K562 (cell line): ENCODE results near the gene HRAS. TPM values are rescaled to one million over a fixed set of nuclear protein-coding genes. Genes with fewer than 3 reads are reported as not detected.

Source experiments
- BMI1 ChIP-seq: fragments of 150-350 bp; IDR thresholded peaks from 2 replicates; pipeline ENCODE4 v1.6.1; 2014; ENCODE audit warnings: low read length
- HDAC3 ChIP-seq: fragments of 450-650 bp; IDR thresholded peaks from 2 replicates; pipeline ENCODE4 v1.6.1; 2018; ENCODE audit warnings: borderline replicate concordance, mild to moderate bottlenecking, moderate library complexity; ENCODE audit not compliant: partially characterized antibody
- HEY1 ChIP-seq: fragments of 250-450 bp; sonication (Bioruptor Pico); IDR thresholded peaks from 2 replicates; pipeline ENCODE4 v1.5.0; 2020; ENCODE audit warnings: mild to moderate bottlenecking, moderate library complexity, borderline replicate concordance
- LARP7 ChIP-seq: fragments of 450-650 bp; IDR thresholded peaks from 2 replicates; pipeline ENCODE4 v1.6.1; 2016
- MTA1 ChIP-seq: fragments of 450-650 bp; IDR thresholded peaks from 2 replicates; pipeline ENCODE4 v1.6.1; 2017; ENCODE audit warnings: borderline replicate concordance
- RBM25 ChIP-seq: fragments of 200-400 bp; formaldehyde crosslinking; IDR thresholded peaks from 2 replicates; pipeline ENCODE4 v1.6.1; 2018; ENCODE audit warnings: low read length, low read depth, moderate library complexity; ENCODE audit not compliant: severe bottlenecking
- RFX1 ChIP-seq: fragments of 450-650 bp; IDR thresholded peaks from 2 replicates; pipeline ENCODE4 v1.6.1; 2016; ENCODE audit warnings: mild to moderate bottlenecking, moderate library complexity
- SRSF9 ChIP-seq: fragments of 200-400 bp; formaldehyde crosslinking; IDR thresholded peaks from 2 replicates; pipeline ENCODE4 v1.6.1; 2017; ENCODE audit warnings: low read depth, low read length, borderline replicate concordance
- STAG1 ChIP-seq: sonication (generic); formaldehyde crosslinking; IDR thresholded peaks from 2 replicates; pipeline ENCODE4 v1.5.0; 2020; ENCODE audit warnings: missing genetic modification reagents, borderline replicate concordance
- TAL1 ChIP-seq: fragments of 450-650 bp; IDR thresholded peaks from 2 replicates; pipeline ENCODE4 v1.6.1; 2016; ENCODE audit warnings: mild to moderate bottlenecking
- U2AF2 ChIP-seq: fragments of 200-400 bp; formaldehyde crosslinking; optimal IDR thresholded peaks from 2 replicates; pipeline ENCODE3; 2017; ENCODE audit warnings: low read depth, mild to moderate bottlenecking, low read length
- WHSC1 ChIP-seq: IDR thresholded peaks from one replicate; pipeline ENCODE4 v1.6.1; 2012; ENCODE audit warnings: low read length, control low read depth, inconsistent platforms
- ZNF133 ChIP-seq: fragments of 250-450 bp; sonication (Bioruptor Pico); IDR thresholded peaks from 2 replicates; pipeline ENCODE4 v1.4.0; 2020; ENCODE audit warnings: mild to moderate bottlenecking
- ZNF253 ChIP-seq: fragments of 250-450 bp; sonication (Bioruptor Pico); conservative IDR thresholded peaks from 2 replicates; pipeline ENCODE4 v1.6.1; 2021; ENCODE audit warnings: mild to moderate bottlenecking
- ZNF668 ChIP-seq: fragments of 250-450 bp; sonication (Bioruptor Pico); IDR thresholded peaks from 2 replicates; pipeline ENCODE4 v1.8.0; 2022; ENCODE audit warnings: mild to moderate bottlenecking, inconsistent platforms
- ZNF696 ChIP-seq: fragments of 250-450 bp; sonication (Bioruptor Pico); conservative IDR thresholded peaks from 2 replicates; pipeline ENCODE4 v1.4.0; 2020; ENCODE audit warnings: mild to moderate bottlenecking, moderate library complexity
- ZSCAN29 ChIP-seq: fragments of 450-650 bp; IDR thresholded peaks from 2 replicates; pipeline ENCODE4 v1.6.1; 2017
- polyA plus RNA-seq, 8 experiments: library from polyadenylated mRNA; depleted of rRNA in 4 of 8; stranded (reverse) in 5 of 8; unstranded in 3 of 8; fragments of >200 nt; fragmentation: Nextera tagmentation in 2 of 8; fragmentation: Illumina TruSeq in 1 of 8; extraction: Ambion mirVana in 2 of 8; extraction: Trizol in 1 of 8; gene quantifications; 2 replicates each; pipeline versions ENCODE4 v1.2.1 to v1.2.3, GENCODE V29; 2011 to 2014; ENCODE audit warnings: inconsistent platforms in 1 of 8, missing spikeins in 1 of 8
- total RNA-seq, 7 experiments: library from RNA; depleted of rRNA in 6 of 7; stranded (reverse); fragments of >200 nt in 6 of 7; fragmentation: Illumina TruSeq in 2 of 7; extraction: Trizol in 2 of 7; gene quantifications; 2 replicates each; pipeline versions ENCODE4 v1.2.1 to v1.2.3, GENCODE V29; 2011 to 2021; ENCODE audit warnings: low replicate concordance in 1 of 7
- TF ChIP-seq, protein P1 (sequence below): fragments of 450-650 bp; IDR thresholded peaks from 2 replicates; pipeline ENCODE4 v1.7.0; 2016; ENCODE audit warnings: borderline replicate concordance
- TF ChIP-seq, protein P2 (sequence below): fragments of 450-650 bp; formaldehyde crosslinking; conservative IDR thresholded peaks from 2 replicates; pipeline ENCODE4 v1.4.0; 2022; ENCODE audit warnings: mild to moderate bottlenecking, missing genetic modification characterization
- TF ChIP-seq, protein P3 (sequence below): fragments of 450-650 bp; IDR thresholded peaks from 2 replicates; pipeline ENCODE4 v1.6.1; 2017; ENCODE audit warnings: mild to moderate bottlenecking, moderate library complexity
- TF ChIP-seq, protein P4 (sequence below): sonication (generic); formaldehyde crosslinking; IDR thresholded peaks from 2 replicates; pipeline ENCODE4 v1.8.0; 2022; ENCODE audit warnings: mild to moderate bottlenecking, missing genetic modification reagents, borderline replicate concordance

The HRAS gene
- total and polyA plus RNA-seq, 9 of the 15 experiments (the other 6 are each of a cell fraction or from before 2014, with no cell fraction given): 2.8 to 73.5 (median 29.6) TPM

DNA sequence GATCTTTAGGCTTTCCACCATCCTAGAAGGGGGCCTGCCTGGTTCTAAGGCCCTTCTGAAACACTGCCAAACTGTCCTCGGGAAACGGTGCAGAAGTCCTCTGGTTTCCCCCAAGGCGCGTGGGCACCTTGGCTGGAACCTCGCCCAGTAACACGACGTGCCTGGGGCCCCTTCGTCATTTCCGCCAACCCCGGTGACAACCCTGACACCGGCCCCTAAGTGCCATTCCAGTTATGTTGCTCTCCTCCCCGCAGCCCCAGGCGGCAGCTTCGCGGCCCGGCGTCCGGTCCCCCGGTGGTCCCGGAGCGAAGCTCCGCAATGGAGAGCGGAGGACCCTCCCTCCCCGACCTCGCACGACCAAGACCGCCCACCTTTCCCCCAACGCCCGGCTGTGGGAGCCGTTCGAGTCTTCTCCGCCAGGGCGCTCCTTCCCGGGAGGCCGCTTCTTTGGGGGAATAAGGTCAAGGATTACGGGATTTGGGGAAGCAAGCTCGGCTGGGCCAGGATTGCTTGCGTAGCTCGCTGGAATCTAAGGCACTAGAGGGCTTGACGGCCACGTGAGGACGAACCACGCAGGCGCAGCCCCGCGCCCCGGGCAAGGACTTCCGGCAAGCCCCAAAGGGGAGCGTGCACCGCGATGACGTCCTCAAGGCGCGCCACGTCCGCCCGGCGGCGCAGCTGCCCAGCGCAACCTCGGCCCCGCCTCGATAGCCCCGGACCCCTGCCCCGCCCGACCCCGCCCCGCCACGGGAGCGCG, 29.0 kb downstream of the HRAS start (continued):
- TF ChIP-seq, protein P1, sequence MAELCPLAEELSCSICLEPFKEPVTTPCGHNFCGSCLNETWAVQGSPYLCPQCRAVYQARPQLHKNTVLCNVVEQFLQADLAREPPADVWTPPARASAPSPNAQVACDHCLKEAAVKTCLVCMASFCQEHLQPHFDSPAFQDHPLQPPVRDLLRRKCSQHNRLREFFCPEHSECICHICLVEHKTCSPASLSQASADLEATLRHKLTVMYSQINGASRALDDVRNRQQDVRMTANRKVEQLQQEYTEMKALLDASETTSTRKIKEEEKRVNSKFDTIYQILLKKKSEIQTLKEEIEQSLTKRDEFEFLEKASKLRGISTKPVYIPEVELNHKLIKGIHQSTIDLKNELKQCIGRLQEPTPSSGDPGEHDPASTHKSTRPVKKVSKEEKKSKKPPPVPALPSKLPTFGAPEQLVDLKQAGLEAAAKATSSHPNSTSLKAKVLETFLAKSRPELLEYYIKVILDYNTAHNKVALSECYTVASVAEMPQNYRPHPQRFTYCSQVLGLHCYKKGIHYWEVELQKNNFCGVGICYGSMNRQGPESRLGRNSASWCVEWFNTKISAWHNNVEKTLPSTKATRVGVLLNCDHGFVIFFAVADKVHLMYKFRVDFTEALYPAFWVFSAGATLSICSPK: no peak
- TF ChIP-seq, protein P2, sequence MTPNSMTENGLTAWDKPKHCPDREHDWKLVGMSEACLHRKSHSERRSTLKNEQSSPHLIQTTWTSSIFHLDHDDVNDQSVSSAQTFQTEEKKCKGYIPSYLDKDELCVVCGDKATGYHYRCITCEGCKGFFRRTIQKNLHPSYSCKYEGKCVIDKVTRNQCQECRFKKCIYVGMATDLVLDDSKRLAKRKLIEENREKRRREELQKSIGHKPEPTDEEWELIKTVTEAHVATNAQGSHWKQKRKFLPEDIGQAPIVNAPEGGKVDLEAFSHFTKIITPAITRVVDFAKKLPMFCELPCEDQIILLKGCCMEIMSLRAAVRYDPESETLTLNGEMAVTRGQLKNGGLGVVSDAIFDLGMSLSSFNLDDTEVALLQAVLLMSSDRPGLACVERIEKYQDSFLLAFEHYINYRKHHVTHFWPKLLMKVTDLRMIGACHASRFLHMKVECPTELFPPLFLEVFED (CRISPR knock-in tag): no peak
- TF ChIP-seq ZSCAN29 (no peak), HEY1 (no peak), HDAC3 (no peak), TAL1 (no peak), RFX1 (no peak), WHSC1 (no peak), ZNF696 (CRISPR knock-in tag) (no peak), LARP7 (no peak), U2AF2 (no peak), SRSF9 (no peak), BMI1 (no peak), RBM25 (no peak), STAG1 (no peak), ZNF668 (CRISPR knock-in tag) (no peak), ZNF133 (CRISPR knock-in tag) (no peak), MTA1 (peak; percentile 97), ZNF253 (CRISPR knock-in tag) (no peak)
- TF ChIP-seq, protein P3, sequence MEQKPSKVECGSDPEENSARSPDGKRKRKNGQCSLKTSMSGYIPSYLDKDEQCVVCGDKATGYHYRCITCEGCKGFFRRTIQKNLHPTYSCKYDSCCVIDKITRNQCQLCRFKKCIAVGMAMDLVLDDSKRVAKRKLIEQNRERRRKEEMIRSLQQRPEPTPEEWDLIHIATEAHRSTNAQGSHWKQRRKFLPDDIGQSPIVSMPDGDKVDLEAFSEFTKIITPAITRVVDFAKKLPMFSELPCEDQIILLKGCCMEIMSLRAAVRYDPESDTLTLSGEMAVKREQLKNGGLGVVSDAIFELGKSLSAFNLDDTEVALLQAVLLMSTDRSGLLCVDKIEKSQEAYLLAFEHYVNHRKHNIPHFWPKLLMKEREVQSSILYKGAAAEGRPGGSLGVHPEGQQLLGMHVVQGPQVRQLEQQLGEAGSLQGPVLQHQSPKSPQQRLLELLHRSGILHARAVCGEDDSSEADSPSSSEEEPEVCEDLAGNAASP: no peak
- TF ChIP-seq, protein P4, sequence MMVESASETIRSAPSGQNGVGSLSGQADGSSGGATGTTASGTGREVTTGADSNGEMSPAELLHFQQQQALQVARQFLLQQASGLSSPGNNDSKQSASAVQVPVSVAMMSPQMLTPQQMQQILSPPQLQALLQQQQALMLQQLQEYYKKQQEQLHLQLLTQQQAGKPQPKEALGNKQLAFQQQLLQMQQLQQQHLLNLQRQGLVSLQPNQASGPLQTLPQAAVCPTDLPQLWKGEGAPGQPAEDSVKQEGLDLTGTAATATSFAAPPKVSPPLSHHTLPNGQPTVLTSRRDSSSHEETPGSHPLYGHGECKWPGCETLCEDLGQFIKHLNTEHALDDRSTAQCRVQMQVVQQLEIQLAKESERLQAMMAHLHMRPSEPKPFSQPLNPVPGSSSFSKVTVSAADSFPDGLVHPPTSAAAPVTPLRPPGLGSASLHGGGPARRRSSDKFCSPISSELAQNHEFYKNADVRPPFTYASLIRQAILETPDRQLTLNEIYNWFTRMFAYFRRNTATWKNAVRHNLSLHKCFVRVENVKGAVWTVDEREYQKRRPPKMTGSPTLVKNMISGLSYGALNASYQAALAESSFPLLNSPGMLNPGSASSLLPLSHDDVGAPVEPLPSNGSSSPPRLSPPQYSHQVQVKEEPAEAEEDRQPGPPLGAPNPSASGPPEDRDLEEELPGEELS (CRISPR knock-in tag): no peak
